ENCODE results near the gene OGFOD3.

Gene OGFOD3

DNA sequence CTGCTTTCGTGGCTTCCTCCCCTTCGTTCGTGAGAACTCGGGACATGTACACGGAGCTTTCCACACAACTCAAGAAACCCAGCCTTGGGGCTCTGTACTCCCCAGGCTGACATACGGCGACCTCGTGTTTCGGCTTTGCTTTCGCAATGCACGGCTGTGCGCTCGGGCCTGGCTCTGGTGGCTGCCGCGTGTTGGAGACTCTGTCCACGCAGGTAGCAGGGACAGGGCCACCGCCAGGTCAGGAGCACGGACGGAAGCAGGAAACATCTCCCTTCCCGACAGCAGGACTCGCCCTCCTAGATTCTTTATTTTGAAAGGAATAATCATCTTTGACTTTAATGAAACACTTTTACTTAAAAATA, 29.5 kb downstream of the OGFOD3 start:
- no peak overlapping the region for H3K27ac ChIP-seq (ENCODE audit: low read length)
- peaks cover 22% of the 10 kb centered on the region for H3K36me3 ChIP-seq (ENCODE audit: insufficient read depth, low read length)
- H2AFZ ChIP-seq (ENCODE audit: low read depth, low read length): no peak overlapping the region
- no peaks in the 10 kb centered on the region for H3K27me3 ChIP-seq (ENCODE audit: insufficient read depth, low read length, poor library complexity)
- no peaks in the 10 kb centered on the region for H3K4me1 ChIP-seq (ENCODE audit: insufficient read depth, low read length)
- H3K79me2 ChIP-seq (ENCODE audit: insufficient read depth, low read length): no peaks in the 10 kb centered on the region
- no peak overlapping the region for H3K9ac ChIP-seq (ENCODE audit: low read depth, low read length)
- H3K4me2 ChIP-seq (ENCODE audit: insufficient read depth, low read length): no peak overlapping the region
- ATAC-seq (ENCODE audit: insufficient read depth, low read depth) (no peak), DNase-seq (no peak)
- no peaks in the 10 kb centered on the region for H3K9me3 ChIP-seq (ENCODE audit: insufficient read depth, low read length, severe bottlenecking)
- H3K4me3 ChIP-seq (ENCODE audit: low read depth in 1 of 2, low read length in 2 of 2): no peak overlapping the region
- TF ChIP-seq, protein P1, sequence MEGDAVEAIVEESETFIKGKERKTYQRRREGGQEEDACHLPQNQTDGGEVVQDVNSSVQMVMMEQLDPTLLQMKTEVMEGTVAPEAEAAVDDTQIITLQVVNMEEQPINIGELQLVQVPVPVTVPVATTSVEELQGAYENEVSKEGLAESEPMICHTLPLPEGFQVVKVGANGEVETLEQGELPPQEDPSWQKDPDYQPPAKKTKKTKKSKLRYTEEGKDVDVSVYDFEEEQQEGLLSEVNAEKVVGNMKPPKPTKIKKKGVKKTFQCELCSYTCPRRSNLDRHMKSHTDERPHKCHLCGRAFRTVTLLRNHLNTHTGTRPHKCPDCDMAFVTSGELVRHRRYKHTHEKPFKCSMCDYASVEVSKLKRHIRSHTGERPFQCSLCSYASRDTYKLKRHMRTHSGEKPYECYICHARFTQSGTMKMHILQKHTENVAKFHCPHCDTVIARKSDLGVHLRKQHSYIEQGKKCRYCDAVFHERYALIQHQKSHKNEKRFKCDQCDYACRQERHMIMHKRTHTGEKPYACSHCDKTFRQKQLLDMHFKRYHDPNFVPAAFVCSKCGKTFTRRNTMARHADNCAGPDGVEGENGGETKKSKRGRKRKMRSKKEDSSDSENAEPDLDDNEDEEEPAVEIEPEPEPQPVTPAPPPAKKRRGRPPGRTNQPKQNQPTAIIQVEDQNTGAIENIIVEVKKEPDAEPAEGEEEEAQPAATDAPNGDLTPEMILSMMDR (IDR thresholded peaks at IDR 0.05; ENCODE audit: borderline replicate concordance, extremely low read depth, low read length, poor library complexity, severe bottlenecking): no peak
- TF ChIP-seq EZH2 (IDR thresholded peaks at IDR 0.05; ENCODE audit: borderline replicate concordance, low read depth, low read length, severe bottlenecking): no peak
- H4K20me1 ChIP-seq (ENCODE audit: insufficient read depth, low read length): no peaks in the 10 kb centered on the region

DNA sequence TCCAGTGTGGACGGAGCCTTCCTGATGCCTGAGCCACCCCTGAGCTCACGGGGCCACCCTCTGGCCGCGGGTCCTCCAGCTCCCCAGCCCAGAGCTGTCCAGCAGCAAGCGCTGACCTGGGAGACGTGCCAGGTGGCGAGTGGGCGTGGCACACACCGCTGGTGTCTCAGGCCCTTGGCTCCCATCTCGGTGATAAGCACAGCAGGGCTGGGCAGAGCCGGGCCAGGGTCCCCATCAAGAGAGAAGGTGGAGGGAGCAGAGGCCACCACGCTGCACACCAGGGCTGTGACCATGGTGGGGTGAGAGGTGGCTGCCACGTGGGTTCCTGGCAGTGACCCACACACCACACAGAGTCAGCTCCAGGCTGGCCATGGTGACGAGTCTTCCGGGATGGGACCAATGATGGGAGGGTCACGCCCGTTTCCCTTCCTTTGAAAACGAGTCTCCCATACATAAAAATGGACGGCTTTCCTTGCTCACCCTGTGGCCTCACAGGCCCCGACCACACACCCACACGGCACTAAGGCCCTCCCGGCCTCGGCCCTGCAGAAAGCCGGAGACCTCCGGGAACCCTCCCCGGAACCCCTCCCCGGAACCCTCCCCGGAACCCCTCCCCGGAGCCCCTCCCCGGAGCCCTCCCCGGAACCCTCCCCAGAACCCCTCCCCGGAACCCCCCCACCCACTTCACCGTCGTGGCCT, 30.0 kb downstream of the OGFOD3 start:
- no peaks in the 10 kb centered on the region for H3K27me3 ChIP-seq (ENCODE audit: insufficient read depth, low read length, poor library complexity)
- no peak for TF ChIP-seq EZH2 (IDR thresholded peaks at IDR 0.05; ENCODE audit: borderline replicate concordance, low read depth, low read length, severe bottlenecking)
- TF ChIP-seq, protein P1 (IDR thresholded peaks at IDR 0.05; ENCODE audit: borderline replicate concordance, extremely low read depth, low read length, poor library complexity, severe bottlenecking): no peak
- H3K4me3 ChIP-seq (ENCODE audit: low read depth in 1 of 2, low read length in 2 of 2): no peak overlapping the region
- H3K79me2 ChIP-seq (ENCODE audit: insufficient read depth, low read length): no peaks in the 10 kb centered on the region
- no peaks in the 10 kb centered on the region for H3K4me1 ChIP-seq (ENCODE audit: insufficient read depth, low read length)
- no peak overlapping the region for H3K27ac ChIP-seq (ENCODE audit: low read length)
- peaks cover 18% of the 10 kb centered on the region for H3K36me3 ChIP-seq (ENCODE audit: insufficient read depth, low read length)
- H3K9me3 ChIP-seq (ENCODE audit: insufficient read depth, low read length, severe bottlenecking): no peaks in the 10 kb centered on the region
- ATAC-seq (ENCODE audit: insufficient read depth, low read depth) (no peak; the same call in 2 of the 3 replicates), DNase-seq (no peak)
- H2AFZ ChIP-seq (ENCODE audit: low read depth, low read length): no peak overlapping the region
- H3K9ac ChIP-seq (ENCODE audit: low read depth, low read length): no peak overlapping the region
- H3K4me2 ChIP-seq (ENCODE audit: insufficient read depth, low read length): no peak overlapping the region
- no peaks in the 10 kb centered on the region for H4K20me1 ChIP-seq (ENCODE audit: insufficient read depth, low read length)

DNA sequence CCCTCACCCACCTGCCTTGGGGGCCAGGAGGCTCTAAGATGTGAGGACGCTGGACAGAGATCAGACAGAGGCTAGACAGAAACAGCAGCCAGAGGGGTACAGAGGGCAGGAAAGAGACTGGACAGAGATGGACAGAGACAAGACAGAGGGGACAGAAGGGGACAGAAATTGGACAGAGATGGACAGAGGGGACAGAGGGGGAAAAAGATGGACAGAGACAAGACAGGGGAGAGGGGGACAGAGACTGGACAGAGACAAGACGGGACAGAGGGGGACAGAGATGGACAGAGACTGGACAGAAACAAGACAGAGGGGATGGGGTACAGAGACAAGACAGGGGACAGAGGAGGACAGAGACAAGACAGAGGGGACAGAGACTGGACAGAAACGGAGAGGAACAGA, 30.7 kb downstream of the OGFOD3 start:
- Histone ChIP-seq H3K27me3 (ENCODE audit: insufficient read depth, low read length, poor library complexity) (no peaks in the 10 kb centered on the region), H4K20me1 (ENCODE audit: insufficient read depth, low read length) (no peaks in the 10 kb centered on the region), H3K4me1 (ENCODE audit: insufficient read depth, low read length) (no peaks in the 10 kb centered on the region), H3K79me2 (ENCODE audit: insufficient read depth, low read length) (no peaks in the 10 kb centered on the region), H3K9me3 (ENCODE audit: insufficient read depth, low read length, severe bottlenecking) (no peaks in the 10 kb centered on the region), H3K9ac (ENCODE audit: low read depth, low read length) (no peak overlapping the region), H3K4me3 (ENCODE audit: low read depth in 1 of 2, low read length in 2 of 2) (no peak overlapping the region), H3K27ac (ENCODE audit: low read length) (no peak overlapping the region), H3K36me3 (ENCODE audit: insufficient read depth, low read length) (peaks cover 12% of the 10 kb centered on the region), H3K4me2 (ENCODE audit: insufficient read depth, low read length) (no peak overlapping the region), H2AFZ (ENCODE audit: low read depth, low read length) (no peak overlapping the region)
- ATAC-seq (ENCODE audit: insufficient read depth, low read depth): no peak
- TF ChIP-seq, protein P1 (IDR thresholded peaks at IDR 0.05; ENCODE audit: borderline replicate concordance, extremely low read depth, low read length, poor library complexity, severe bottlenecking): no peak
- TF ChIP-seq EZH2 (IDR thresholded peaks at IDR 0.05; ENCODE audit: borderline replicate concordance, low read depth, low read length, severe bottlenecking): no peak
- no peak for DNase-seq
